ENCODE results near the gene TIMM10. TPM values are rescaled to one million over a fixed set of nuclear protein-coding genes. Genes with fewer than 3 reads are reported as not detected.
A peak's percentile ranks its signal among the peaks of the same experiment; 100 is the strongest.

The TIMM10 gene
- total and polyA plus RNA-seq, 4 donors: 19.8 to 77.4 (median 30.3) TPM

- no peak overlapping the region for H3K4me3 ChIP-seq (ENCODE audit: low read depth in 1 of 3, low read length in 3 of 3)
- DNase-seq (ENCODE audit: low spot score): peak; percentile 87
- no peak overlapping the region for H3K27ac ChIP-seq (ENCODE audit: low read depth in 1 of 2, low read length in 2 of 2)
- no peaks in the 10 kb centered on the region for H3K27me3 ChIP-seq (ENCODE audit: control insufficient read depth in 4 of 4, insufficient read depth in 4 of 4, low read length in 3 of 4)
- no peak for TF ChIP-seq TAF1 (conservative IDR thresholded peaks at IDR 0.05)
- TF ChIP-seq ZBTB33 (IDR thresholded peaks at IDR 0.05): no peak
- TF ChIP-seq CTCF (IDR thresholded peaks at IDR 0.05; ENCODE audit: low read depth, low read length, missing input control): peak; percentile 97
- no peak for TF ChIP-seq REST (IDR thresholded peaks at IDR 0.05)
- TF ChIP-seq RAD21 (IDR thresholded peaks at IDR 0.05): peak; percentile 100
- peak in 1 of 2 donors; percentile 23 for TF ChIP-seq HNF4A (conservative IDR thresholded peaks at IDR 0.05)
- peaks cover 2 to 24% (median 19%) of the 10 kb centered on the region in 4 donors for H3K4me1 ChIP-seq (ENCODE audit: control insufficient read depth in 4 of 4, insufficient read depth in 4 of 4, low read length in 3 of 4)
- no peaks in the 10 kb centered on the region for H3K9me3 ChIP-seq (ENCODE audit: control insufficient read depth in 4 of 4, low read length in 3 of 4)
- no peak overlapping the region for H3K9ac ChIP-seq (ENCODE audit: low read depth in 1 of 2, low read length in 2 of 2)
- H3K36me3 ChIP-seq (ENCODE audit: control insufficient read depth in 4 of 4, insufficient read depth in 3 of 4, low read depth in 1 of 4, low read length in 3 of 4): peaks cover 0 to 6% (median 2%) of the 10 kb centered on the region in 4 donors
- WGBS: 17% methylated on average over 7 of the region's 7 CpGs
Observed at GRCh38 chr11:57527056-57527631, 3.4 kb downstream of the TIMM10 start.

GRCh38 chr11:57523419-57523818 is 7.1 kb downstream of the TIMM10 start:
- 91% methylated on average over 4 of the region's 4 CpGs for WGBS
- H3K27ac ChIP-seq (ENCODE audit: low read depth in 1 of 2, low read length in 2 of 2): no peak overlapping the region
- H3K27me3 ChIP-seq (ENCODE audit: control insufficient read depth in 4 of 4, insufficient read depth in 4 of 4, low read length in 3 of 4): no peaks in the 10 kb centered on the region
- peaks cover 0 to 4% (median 1%) of the 10 kb centered on the region in 4 donors for H3K36me3 ChIP-seq (ENCODE audit: control insufficient read depth in 4 of 4, insufficient read depth in 3 of 4, low read depth in 1 of 4, low read length in 3 of 4)
- peaks cover 0 to 3% (median 2%) of the 10 kb centered on the region in 4 donors for H3K4me1 ChIP-seq (ENCODE audit: control insufficient read depth in 4 of 4, insufficient read depth in 4 of 4, low read length in 3 of 4)
- no peak overlapping the region for H3K9ac ChIP-seq (ENCODE audit: low read depth in 1 of 2, low read length in 2 of 2)
- DNase-seq (ENCODE audit: low spot score): no peak
- H3K4me3 ChIP-seq (ENCODE audit: low read depth in 1 of 3, low read length in 3 of 3): no peak overlapping the region
- H3K9me3 ChIP-seq (ENCODE audit: control insufficient read depth in 4 of 4, low read length in 3 of 4): no peaks in the 10 kb centered on the region
- no peak for TF ChIP-seq HNF4A (conservative IDR thresholded peaks at IDR 0.05)
- no peak for TF ChIP-seq ATF3 (IDR thresholded peaks at IDR 0.05)
- TF ChIP-seq EGR1 (IDR thresholded peaks at IDR 0.05; ENCODE audit: low read depth in 2 of 2): no peak
- no peak for TF ChIP-seq FOXA2 (IDR thresholded peaks at IDR 0.05)
- no peak for TF ChIP-seq ZBTB33 (IDR thresholded peaks at IDR 0.05)
- TF ChIP-seq TAF1 (conservative IDR thresholded peaks at IDR 0.05): no peak
- no peak for TF ChIP-seq MAX (IDR thresholded peaks at IDR 0.05)
- TF ChIP-seq FOXA1 (IDR thresholded peaks at IDR 0.05): no peak
- TF ChIP-seq REST (IDR thresholded peaks at IDR 0.05): no peak
- no peak for TF ChIP-seq YY1 (IDR thresholded peaks at IDR 0.05)
- TF ChIP-seq GABPA (IDR thresholded peaks at IDR 0.05 in 1 of 2, conservative IDR thresholded peaks at IDR 0.05 in 1 of 2): no peak
- TF ChIP-seq HNF4G (IDR thresholded peaks at IDR 0.05): no peak
- no peak for TF ChIP-seq SP1 (IDR thresholded peaks at IDR 0.05)
- TF ChIP-seq NR2F2 (IDR thresholded peaks at IDR 0.05): no peak
- TF ChIP-seq RXRA (IDR thresholded peaks at IDR 0.05): no peak
- no peak for TF ChIP-seq RAD21 (IDR thresholded peaks at IDR 0.05)
- no peak for TF ChIP-seq JUND (IDR thresholded peaks at IDR 0.05)
